HL-60 (cell line): ENCODE results near the gene RHEX.
A peak's percentile ranks its signal among the peaks of the same experiment; 100 is the strongest.

Source experiments
- DNase-seq, 2 experiments: peaks; one replicate each; pipeline ENCODE4 v3.0.0-alpha.2; 2010 to 2020; ENCODE audit warnings: low read depth in 1 of 2, low spot score in 1 of 2
- H3K27ac ChIP-seq: fragments of 250-450 bp; sonication (Bioruptor Pico); replicated peaks from 2 replicates; pipeline ENCODE4 v1.5.1; 2020; ENCODE audit warnings: mild to moderate bottlenecking, moderate library complexity
- H3K27me3 ChIP-seq: fragments of 250-450 bp; sonication (Bioruptor Pico); 2 replicates; pipeline ENCODE4 v1.5.1; 2021; ENCODE audit warnings: mild to moderate bottlenecking, moderate library complexity; ENCODE audit not compliant: insufficient read depth, poor library complexity, severe bottlenecking
- H3K4me3 ChIP-seq: replicated peaks from 2 replicates; pipeline ENCODE4 v1.5.1; 2011; ENCODE audit warnings: mild to moderate bottlenecking, control low read depth, low read length; ENCODE audit not compliant: insufficient read depth
- CTCF ChIP-seq: IDR thresholded peaks from one replicate; pipeline ENCODE4 v1.5.1; 2011; ENCODE audit warnings: low read length, control low read depth, inconsistent platforms; ENCODE audit not compliant: insufficient read depth
- GABPA ChIP-seq: IDR thresholded peaks from 2 replicates; pipeline ENCODE4 v1.6.1; 2012; ENCODE audit warnings: low read depth
- POLR2AphosphoS5 ChIP-seq: IDR thresholded peaks from 2 replicates; pipeline ENCODE4 v1.6.1; 2012; ENCODE audit warnings: low read depth
- REST ChIP-seq: IDR thresholded peaks from 2 replicates; pipeline ENCODE4 v1.6.1; 2012; ENCODE audit warnings: low read depth; ENCODE audit not compliant: insufficient replicate concordance
- SPI1 ChIP-seq: IDR thresholded peaks from 2 replicates; pipeline ENCODE4 v1.6.1; 2012; ENCODE audit warnings: low read depth, mild to moderate bottlenecking, borderline replicate concordance

The RHEX gene

GRCh38 chr1:206068314-206068713 lies 15.3 kb downstream of the RHEX start:
- no peaks in the 10 kb centered on the region for H3K27me3 ChIP-seq
- TF ChIP-seq CTCF, result no peak
- no peak for TF ChIP-seq GABPA
- TF ChIP-seq SPI1, result peak; percentile 69
- DNase-seq, result no peak
- no peak overlapping the region for H3K4me3 ChIP-seq
- H3K27ac ChIP-seq, result peak overlapping the region; percentile 8

DNA sequence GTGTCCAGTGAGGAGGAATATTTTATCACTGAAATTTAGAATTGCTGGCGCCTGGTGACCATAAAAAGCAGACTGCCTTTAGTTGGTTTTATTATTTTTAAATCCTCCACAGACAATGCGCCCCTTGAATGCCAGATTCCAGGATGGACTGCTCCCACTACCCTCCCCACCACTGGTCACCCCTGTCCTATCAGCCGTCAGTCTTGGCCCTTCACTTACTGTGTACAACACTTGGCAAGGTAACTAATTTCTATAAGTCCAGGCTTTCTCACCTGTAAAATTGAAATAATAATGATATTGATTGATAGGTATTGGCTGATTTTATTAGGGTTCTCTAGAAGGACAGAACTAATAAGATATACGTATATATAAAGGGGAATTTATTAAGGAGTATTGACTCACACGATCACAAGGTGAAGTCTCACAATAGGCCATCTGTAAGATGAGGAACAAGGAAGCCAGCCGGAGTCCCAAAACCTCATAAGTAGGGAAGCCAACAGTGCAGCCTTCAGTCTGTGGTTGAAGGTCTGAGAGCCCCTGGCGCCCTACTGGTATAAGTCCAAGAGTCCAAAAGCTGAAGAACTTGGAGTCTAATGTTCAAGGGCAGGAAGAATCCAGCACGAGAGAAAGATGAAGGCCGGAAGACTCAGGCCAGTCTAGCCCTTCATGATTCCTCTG lies 17.8 kb downstream of the RHEX start:
- TF ChIP-seq POLR2AphosphoS5 (no peak), REST (no peak), GABPA (no peak), CTCF (no peak), SPI1 (peak; percentile 58; the same call in 1 of the 2 replicates)
- no peaks in the 10 kb centered on the region for H3K27me3 ChIP-seq

DNA sequence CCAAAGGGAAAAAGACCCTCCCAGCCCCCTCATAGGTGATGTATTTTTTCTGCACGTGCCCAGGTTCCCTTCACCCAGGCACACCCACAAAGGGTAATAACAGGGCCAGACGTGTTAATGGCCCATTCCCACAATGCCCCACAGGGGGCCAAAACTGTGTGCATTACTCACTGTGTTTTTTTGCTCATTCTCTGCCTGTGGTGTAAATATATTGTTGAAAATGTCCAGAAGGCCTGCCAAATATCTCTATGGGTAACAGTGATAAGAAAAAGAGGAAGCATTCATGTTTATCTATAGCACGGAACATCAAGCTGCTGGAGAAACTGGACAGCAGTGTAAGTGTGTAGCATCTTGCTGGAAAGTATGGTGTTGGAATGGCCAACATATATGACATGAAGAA lies 21.9 kb downstream of the RHEX start:
- H3K27ac ChIP-seq, result peak overlapping the region; percentile 42
- DNase-seq, result peak in 1 of 2 experiments; percentile 62
- H3K4me3 ChIP-seq, result no peak overlapping the region
- peak; percentile 58 for TF ChIP-seq REST
- peak; percentile 31; the same call in 1 of the 2 replicates for TF ChIP-seq SPI1
- no peak for TF ChIP-seq GABPA
- peak; percentile 19 for TF ChIP-seq CTCF
- TF ChIP-seq POLR2AphosphoS5, result 0 out of 2 replicates have a peak, but pooled peaks have one; percentile 18
- no peaks in the 10 kb centered on the region for H3K27me3 ChIP-seq

More for the DNA sequence above, 17.8 kb downstream of the RHEX start:
- DNase-seq, result peak in 1 of 2 experiments; percentile 68
- no peak overlapping the region for H3K27ac ChIP-seq
- H3K4me3 ChIP-seq, result no peak overlapping the region
